ENCODE data around the gene SYNRG. TPM values are rescaled to one million over a fixed set of nuclear protein-coding genes. Genes with fewer than 3 reads are reported as not detected.

Gene SYNRG
- total and polyA plus RNA-seq, 2 donors from 2014 or later = 8.6 to 47.0 TPM

DNA sequence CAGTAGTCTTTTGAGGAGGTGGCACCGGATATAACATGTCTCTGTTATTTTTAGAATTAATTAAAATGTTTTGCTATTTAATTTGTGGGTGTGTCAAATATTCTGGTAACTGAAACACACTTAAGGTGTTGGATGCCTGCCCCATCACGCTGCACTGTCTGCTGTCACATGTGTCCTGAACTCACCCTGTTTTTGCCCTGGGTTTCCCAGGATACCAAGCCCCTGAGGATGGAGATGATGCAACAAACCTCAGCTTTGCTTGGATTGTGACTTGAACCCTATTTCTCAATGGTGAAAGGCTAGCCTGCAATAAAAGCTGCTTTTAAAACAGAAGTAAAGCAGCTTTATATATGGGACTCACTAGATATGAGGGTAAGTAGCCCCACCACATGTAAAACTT, 131.0 kb downstream of the SYNRG start:
- no peaks in the 10 kb centered on the region for H3K9me3 ChIP-seq (ENCODE audit: control insufficient read depth in 2 of 3, insufficient read depth in 1 of 3, low read length in 3 of 3)
- H3K27me3 ChIP-seq (ENCODE audit: control insufficient read depth, insufficient read depth, low read length) = no peaks in the 10 kb centered on the region
- no peak overlapping the region for H3K4me3 ChIP-seq (ENCODE audit: low read length in 3 of 3)
- DNase-seq = no peak
- TF ChIP-seq CTCF (IDR thresholded peaks at IDR 0.05; ENCODE audit: borderline replicate concordance, extremely low read depth, insufficient read depth) = no peak
- no peak overlapping the region for H3K9ac ChIP-seq (ENCODE audit: low read length in 3 of 3)
- intact Hi-C loops (cut with DNase I) = no loop called here
- no peak for FAIRE-seq
- no peaks in the 10 kb centered on the region for H3K4me1 ChIP-seq (ENCODE audit: control insufficient read depth in 2 of 3, insufficient read depth in 2 of 3, low read depth in 1 of 3, low read length in 3 of 3)
- peaks cover 6 to 22% (median 21%) of the 10 kb centered on the region in 3 donors for H3K36me3 ChIP-seq (ENCODE audit: control insufficient read depth in 2 of 3, insufficient read depth in 3 of 3, low read length in 3 of 3)
- H3K27ac ChIP-seq (ENCODE audit: low read depth in 2 of 2, low read length in 2 of 2) = no peak overlapping the region

DNA sequence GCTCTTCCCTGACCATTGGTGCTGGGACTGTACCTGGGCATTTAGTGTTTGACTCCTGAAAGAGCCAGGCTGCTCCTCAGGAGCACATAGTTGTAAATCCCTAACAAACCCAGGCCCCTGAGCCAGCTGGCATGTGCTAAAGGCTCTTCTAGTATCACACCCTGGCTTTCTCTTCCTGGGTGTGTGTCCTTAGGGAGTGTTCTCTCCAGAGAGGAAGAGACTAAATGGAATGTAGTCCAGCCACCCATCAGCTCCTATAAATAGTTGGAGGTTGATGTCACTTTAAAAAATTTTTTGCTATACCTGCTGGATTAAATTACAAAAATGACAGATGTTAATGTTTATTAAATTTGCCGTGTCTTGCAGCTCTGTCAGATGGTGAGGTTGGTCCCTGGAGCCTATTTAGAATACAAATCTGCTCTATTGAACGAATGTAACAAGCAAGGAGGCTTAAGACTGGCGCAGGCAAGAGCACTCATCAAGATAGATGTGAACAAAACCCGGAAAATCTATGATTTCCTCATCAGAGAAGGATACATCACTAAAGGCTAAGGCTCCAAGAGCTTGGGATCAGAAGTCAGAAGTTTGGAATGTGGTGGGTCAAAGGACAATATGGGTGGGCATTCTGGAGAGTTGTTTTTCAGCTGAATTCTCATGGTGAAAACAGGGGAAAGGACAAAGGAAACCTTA, 132.6 kb downstream of the SYNRG start:
- DNase-seq (no peak), FAIRE-seq (no peak)
- no peak for TF ChIP-seq CTCF (IDR thresholded peaks at IDR 0.05; ENCODE audit: borderline replicate concordance, extremely low read depth, insufficient read depth)
- H3K4me3 ChIP-seq (ENCODE audit: low read length in 3 of 3) = no peak overlapping the region
- peaks cover 6 to 23% (median 21%) of the 10 kb centered on the region in 3 donors for H3K36me3 ChIP-seq (ENCODE audit: control insufficient read depth in 2 of 3, insufficient read depth in 3 of 3, low read length in 3 of 3)
- no peaks in the 10 kb centered on the region for H3K27me3 ChIP-seq (ENCODE audit: control insufficient read depth, insufficient read depth, low read length)
- no peak overlapping the region for H3K9ac ChIP-seq (ENCODE audit: low read length in 3 of 3)
- intact Hi-C loops (cut with DNase I) = no loop called here
- no peaks in the 10 kb centered on the region for H3K9me3 ChIP-seq (ENCODE audit: control insufficient read depth in 2 of 3, insufficient read depth in 1 of 3, low read length in 3 of 3)
- no peaks in the 10 kb centered on the region for H3K4me1 ChIP-seq (ENCODE audit: control insufficient read depth in 2 of 3, insufficient read depth in 2 of 3, low read depth in 1 of 3, low read length in 3 of 3)
- H3K27ac ChIP-seq (ENCODE audit: low read depth in 2 of 2, low read length in 2 of 2) = no peak overlapping the region

GRCh38 chr17:37475731-37476420, 133.3 kb downstream of the SYNRG start:
- no peaks in the 10 kb centered on the region for H3K27me3 ChIP-seq (ENCODE audit: control insufficient read depth, insufficient read depth, low read length)
- H3K36me3 ChIP-seq (ENCODE audit: control insufficient read depth in 2 of 3, insufficient read depth in 3 of 3, low read length in 3 of 3) = peaks cover 6 to 26% (median 24%) of the 10 kb centered on the region in 3 donors
- no peaks in the 10 kb centered on the region for H3K9me3 ChIP-seq (ENCODE audit: control insufficient read depth in 2 of 3, insufficient read depth in 1 of 3, low read length in 3 of 3)
- H3K4me1 ChIP-seq (ENCODE audit: control insufficient read depth in 2 of 3, insufficient read depth in 2 of 3, low read depth in 1 of 3, low read length in 3 of 3) = no peaks in the 10 kb centered on the region
- H3K9ac ChIP-seq (ENCODE audit: low read length in 3 of 3) = no peak overlapping the region
- intact Hi-C loops (cut with DNase I) = no loop called here
- no peak overlapping the region for H3K27ac ChIP-seq (ENCODE audit: low read depth in 2 of 2, low read length in 2 of 2)
- DNase-seq (no peak), FAIRE-seq (no peak)
- H3K4me3 ChIP-seq (ENCODE audit: low read length in 3 of 3) = no peak overlapping the region
- TF ChIP-seq CTCF (IDR thresholded peaks at IDR 0.05; ENCODE audit: borderline replicate concordance, extremely low read depth, insufficient read depth) = no peak

Measured in kidney (tissue), 14 donors.